GM12878 (cell line): ENCODE data around the gene AGRP. TPM values are rescaled to one million over a fixed set of nuclear protein-coding genes. Genes with fewer than 3 reads are reported as not detected.

Experiments used
- ATAC-seq: fragments of 200-7000 bp; cut with Tn5 transposase; 3 replicates; pipeline ENCODE4 v1.9.1; 2020; ENCODE audit warnings: mild to moderate bottlenecking, moderate library complexity
- BruUV-seq: library from RNA; stranded (reverse); fragments of 400-500 nt; replicated peaks from 2 replicates; lab custom pipeline; 2021; lab: Mats Ljungman, UMichigan
- CTCF ChIA-PET: fragments of 300-600 bp; sonication (Branson Sonifier 250); formaldehyde crosslinking; extraction: SDS; loops from one replicate; lab custom pipeline; 2021; ENCODE audit warnings: inconsistent platforms; lab: Yijun Ruan, JAX
- POLR2A ChIA-PET: fragments of 350-600 bp; formaldehyde crosslinking; extraction: SDS; loops from one replicate; lab custom pipeline; 2021; ENCODE audit warnings: inconsistent platforms; lab: Charles Lee
- RAD21 ChIA-PET: fragments of 300-600 bp; sonication (Branson Sonifier 250); formaldehyde crosslinking; loops from one replicate; lab custom pipeline; 2023; ENCODE audit warnings: antibody characterized with exemption; ENCODE audit not compliant: unreplicated experiment; lab: Charles Lee
- SMC1A ChIA-PET: fragments of 300-600 bp; sonication (Branson Sonifier 250); formaldehyde crosslinking; loops from one replicate; lab custom pipeline; 2023; ENCODE audit not compliant: unreplicated experiment, uncharacterized antibody; lab: Charles Lee
- DNase-seq: peaks from one replicate; pipeline ENCODE4 v3.0.0-alpha.2; 2011; ENCODE audit warnings: low read depth, low spot score
- FAIRE-seq: peaks from 3 replicates; lab custom pipeline; 2011; peaks lifted over from hg19 to GRCh38; lab: Jason Lieb, UNC
- H2AFZ ChIP-seq: 2 replicates; pipeline ENCODE4 v1.6.0; 2011; ENCODE audit warnings: low read depth, low read length, control low read depth; ENCODE audit not compliant: control insufficient read depth
- H3K27ac ChIP-seq: 2 replicates; pipeline ENCODE4 v1.5.1; 2011; ENCODE audit warnings: control low read depth; ENCODE audit not compliant: control insufficient read depth, insufficient read depth
- H3K27me3 ChIP-seq, 2 experiments: replicated peaks in 1 of 2; 2 replicates each; pipeline versions ENCODE4 v1.6.0 to v1.6.1; 2011; ENCODE audit warnings: low read length in 1 of 2; ENCODE audit not compliant: control insufficient read depth in 2 of 2, insufficient read depth in 2 of 2
- H3K36me3 ChIP-seq, 2 experiments: 2 replicates each; pipeline ENCODE4 v1.5.1; 2011; ENCODE audit warnings: low read length in 1 of 2; ENCODE audit not compliant: control insufficient read depth in 2 of 2, insufficient read depth in 2 of 2
- H3K4me1 ChIP-seq: 2 replicates; pipeline ENCODE4 v1.6.1; 2011; ENCODE audit warnings: mild to moderate bottlenecking, low read length, moderate library complexity, mixed read lengths; ENCODE audit not compliant: control insufficient read depth, insufficient read depth
- H3K4me2 ChIP-seq: 2 replicates; pipeline ENCODE4 v1.6.0; 2011; ENCODE audit warnings: control low read depth; ENCODE audit not compliant: control insufficient read depth, insufficient read depth
- H3K4me3 ChIP-seq: fragments of 200-600 bp; sonication (generic); 2 replicates; pipeline ENCODE4 v1.5.1; 2016
- H3K79me2 ChIP-seq: 2 replicates; pipeline ENCODE4 v1.6.0; 2011; ENCODE audit warnings: low read length; ENCODE audit not compliant: control insufficient read depth, insufficient read depth
- H3K9ac ChIP-seq: 2 replicates; pipeline ENCODE4 v1.8.0; 2011; ENCODE audit warnings: low read length, control low read depth, mixed read lengths; ENCODE audit not compliant: control insufficient read depth, insufficient read depth
- H3K9me3 ChIP-seq: replicated peaks from 3 replicates; pipeline ENCODE4 v1.5.1; 2011; ENCODE audit warnings: mild to moderate bottlenecking, low read length; ENCODE audit not compliant: control insufficient read depth, insufficient read depth
- H4K20me1 ChIP-seq: 2 replicates; pipeline ENCODE4 v1.6.0; 2011; ENCODE audit not compliant: control insufficient read depth, insufficient read depth
- ATF7 ChIP-seq: fragments of 450-650 bp; IDR thresholded peaks from 2 replicates; pipeline ENCODE4 v1.6.1; 2016; ENCODE audit warnings: low read depth, mild to moderate bottlenecking
- BRCA1 ChIP-seq: IDR thresholded peaks from 2 replicates; pipeline ENCODE4 v1.6.1; 2011; ENCODE audit warnings: low read depth, low read length, improper control_type of control experiment
- EGR1 ChIP-seq, 2 experiments: IDR thresholded peaks; 1 replicate in 1 of 2; 2 replicates in 1 of 2; pipeline ENCODE4 v1.6.1; 2011 to 2012; ENCODE audit warnings: low read depth in 2 of 2, low read length in 2 of 2, borderline replicate concordance in 1 of 2, mild to moderate bottlenecking in 1 of 2, moderate library complexity in 1 of 2
- FOXK2 ChIP-seq: fragments of 450-650 bp; IDR thresholded peaks from 2 replicates; pipeline ENCODE4 v1.6.1; 2017; ENCODE audit warnings: mild to moderate bottlenecking, moderate library complexity
- MTA3 ChIP-seq: IDR thresholded peaks from 2 replicates; pipeline ENCODE4 v1.6.1; 2012; ENCODE audit warnings: low read length, inconsistent platforms, borderline replicate concordance
- WGBS: methylation state at CpG from one replicate; pipeline ENCODE4 v1.1.6; 2016; ENCODE audit warnings: low lambda C conversion rate; ENCODE audit not compliant: insufficient replicate concordance, insufficient coverage; ENCODE audit errors: missing lambda C conversion rate; 5-methylcytosine and 5-hydroxymethylcytosine counted together
- in situ Hi-C: fragments of 300-500 bp; cut with MboI; formaldehyde crosslinking; loops from 9 replicates; pipeline ENCODE4 v1.14.3; 2018; ENCODE audit warnings: mixed read lengths
- intact Hi-C: fragments of 100-400 bp; cut with micrococcal nuclease; formaldehyde crosslinking; loops from one replicate; pipeline ENCODE4 v1.14.2; 2022; ENCODE audit not compliant: unreplicated experiment
- polyA plus RNA-seq, 11 experiments: library from polyadenylated mRNA; depleted of rRNA in 4 of 11; unstranded in 6 of 11; stranded (reverse) in 5 of 11; fragments of >200 nt; fragmentation: Nextera tagmentation in 4 of 11; fragmentation: Illumina TruSeq in 1 of 11; extraction: Ambion mirVana in 4 of 11; extraction: Trizol in 1 of 11; gene quantifications; 1 replicate in 1 of 11; 2 replicates in 10 of 11; pipeline versions ENCODE4 v1.2.1 to v1.2.3, GENCODE V29; 2011 to 2016; ENCODE audit warnings: inconsistent platforms in 2 of 11, missing spikeins in 2 of 11, low read depth in 1 of 11
- total RNA-seq, 4 experiments: library from RNA; depleted of rRNA in 3 of 4; stranded (reverse); fragments of >200 nt in 3 of 4; fragmentation: Illumina TruSeq in 1 of 4; extraction: Trizol in 1 of 4; gene quantifications; 2 replicates each; pipeline versions ENCODE4 v1.2.1 to v1.2.3, GENCODE V29; 2013 to 2021
- TF ChIP-seq, protein P1 (sequence below): fragments of 450-650 bp; IDR thresholded peaks from 2 replicates; pipeline ENCODE4 v1.6.1; 2017; ENCODE audit warnings: mild to moderate bottlenecking, low read depth, inconsistent platforms; ENCODE audit not compliant: poor library complexity, severe bottlenecking

The AGRP gene
- total and polyA plus RNA-seq, 10 of the 15 experiments (the other 5 are each of a cell fraction or from before 2014, with no cell fraction given) = 0.16 to 0.75 (median 0.53) TPM; not detected in 6

DNA sequence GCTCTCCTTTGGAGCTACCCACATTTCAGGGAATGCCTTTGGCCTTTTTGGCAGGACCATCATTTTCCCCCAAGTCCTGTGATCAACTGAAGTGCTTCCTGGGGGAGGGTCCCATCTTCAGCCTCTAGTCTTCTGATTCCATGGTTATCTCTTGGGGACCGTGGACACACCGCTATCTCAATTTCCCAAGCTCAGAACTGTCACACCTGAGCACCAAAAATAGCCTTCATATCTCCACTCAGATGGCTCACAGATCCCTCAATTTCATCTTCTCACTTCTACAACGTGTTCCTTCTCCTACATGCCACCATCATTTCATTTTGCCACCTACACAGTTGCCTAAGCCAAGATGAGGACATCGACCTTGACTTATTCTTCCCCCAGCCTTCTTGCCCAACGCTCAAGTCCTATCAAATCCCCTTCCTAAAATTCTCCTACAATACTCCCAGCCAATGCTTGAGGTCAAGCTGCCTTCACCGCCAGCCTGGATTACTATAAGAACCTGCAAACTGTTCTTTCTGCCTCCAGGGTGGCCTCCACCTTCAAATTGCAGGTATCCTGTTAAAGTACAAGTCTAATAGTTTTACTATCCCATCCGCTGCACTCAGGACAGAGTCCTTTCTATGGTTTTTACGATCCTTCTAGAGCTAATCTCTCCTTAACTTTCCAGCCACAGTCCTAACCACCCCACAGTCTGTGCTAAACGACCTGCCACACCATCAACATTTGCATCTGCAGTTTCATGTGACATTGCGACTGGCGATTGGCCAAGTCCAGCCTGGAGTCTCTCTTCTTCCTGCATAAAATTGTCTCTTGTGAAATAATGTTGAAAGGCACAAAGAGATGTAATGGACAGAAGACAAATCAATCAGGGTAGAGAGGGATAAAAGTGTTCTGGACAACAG is 8.5 kb downstream of the AGRP start:
- Histone ChIP-seq H3K4me3 (no peak overlapping the region), H4K20me1 (no peaks in the 10 kb centered on the region; the same call in 1 of the 2 replicates), H3K9me3 (no peaks in the 10 kb centered on the region), H3K4me1 (peaks cover 19% of the 10 kb centered on the region), H3K27me3 (no peaks in the 10 kb centered on the region)
- SMC1A ChIA-PET = interaction anchor here (0.9 to 1.2 kb wide), 2 partner anchors 15 to 214 kb away, joined by 3 read pairs; no protein-coding TSS in a partner anchor
- POLR2A ChIA-PET = no interaction called here
- DNase-seq = no peak
- WGBS = 88% methylated on average over 11 of the region's 11 CpGs
- TSS peak; percentile 39 for BruUV-seq
- TF ChIP-seq, protein P1, sequence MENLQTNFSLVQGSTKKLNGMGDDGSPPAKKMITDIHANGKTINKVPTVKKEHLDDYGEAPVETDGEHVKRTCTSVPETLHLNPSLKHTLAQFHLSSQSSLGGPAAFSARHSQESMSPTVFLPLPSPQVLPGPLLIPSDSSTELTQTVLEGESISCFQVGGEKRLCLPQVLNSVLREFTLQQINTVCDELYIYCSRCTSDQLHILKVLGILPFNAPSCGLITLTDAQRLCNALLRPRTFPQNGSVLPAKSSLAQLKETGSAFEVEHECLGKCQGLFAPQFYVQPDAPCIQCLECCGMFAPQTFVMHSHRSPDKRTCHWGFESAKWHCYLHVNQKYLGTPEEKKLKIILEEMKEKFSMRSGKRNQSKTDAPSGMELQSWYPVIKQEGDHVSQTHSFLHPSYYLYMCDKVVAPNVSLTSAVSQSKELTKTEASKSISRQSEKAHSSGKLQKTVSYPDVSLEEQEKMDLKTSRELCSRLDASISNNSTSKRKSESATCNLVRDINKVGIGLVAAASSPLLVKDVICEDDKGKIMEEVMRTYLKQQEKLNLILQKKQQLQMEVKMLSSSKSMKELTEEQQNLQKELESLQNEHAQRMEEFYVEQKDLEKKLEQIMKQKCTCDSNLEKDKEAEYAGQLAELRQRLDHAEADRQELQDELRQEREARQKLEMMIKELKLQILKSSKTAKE = no peak
- TF ChIP-seq MTA3 (no peak), ATF7 (no peak), BRCA1 (no peak), EGR1 (IDR thresholded peaks at IDR 0.05; ENCODE audit: borderline replicate concordance in 1 of 2, low read depth in 2 of 2, low read length in 2 of 2) (no peak), FOXK2 (no peak)
- TF ChIP-seq, all 136 proteins: peak for 0
- no peak for ATAC-seq
- no peak for FAIRE-seq
- CTCF ChIA-PET = interaction anchor here (0.5 to 1.9 kb wide), 7 partner anchors 9 to 870 kb away, joined by 3 to 5 read pairs (median 3); partner anchors contain the start of gene CMTM3
- 0 out of 2 replicates have a peak overlapping the region, but pooled peaks have one; percentile 43 for H3K4me2 ChIP-seq
- intact Hi-C loops (no loop called here), in situ Hi-C loops (no loop called here)
- H2AFZ ChIP-seq = no peak overlapping the region
- peaks cover 54% of the 10 kb centered on the region for H3K79me2 ChIP-seq
- RAD21 ChIA-PET = no interaction called here
- no peaks in the 10 kb centered on the region; a peak in 1 of 4 replicates for H3K36me3 ChIP-seq
- H3K27ac ChIP-seq = no peak overlapping the region
- H3K9ac ChIP-seq = no peak overlapping the region; the same call in 1 of the 2 replicates
